Measurements from ENCODE around the gene EXOC3. TPM values are rescaled to one million over a fixed set of nuclear protein-coding genes. Genes with fewer than 3 reads are reported as not detected.

EXOC3 gene
- total RNA-seq, 4 donors from 2014 or later, result 46.4 to 92.7 (median 60.3) TPM

GRCh38 chr5:460273-460625, 17.3 kb downstream of the EXOC3 start:
- Histone ChIP-seq H3K9me3 (no peaks in the 10 kb centered on the region), H3K27ac (no peak overlapping the region), H3K36me3 (peaks cover 0 to 98% of the 10 kb centered on the region in 2 donors), H3K4me1 (no peaks in the 10 kb centered on the region), H3K4me3 (no peak overlapping the region), H3K27me3 (no peaks in the 10 kb centered on the region)
- ATAC-seq, result no peak
- 74 to 93% methylated on average over 2 to 5 of the region's 8 CpGs for WGBS, 2 donors (ENCODE audit: low coverage in 1 of 2)
- TF ChIP-seq POLR2A (IDR thresholded peaks at IDR 0.05) (no peak), POLR2AphosphoS5 (IDR thresholded peaks at IDR 0.05) (no peak), CTCF (IDR thresholded peaks at IDR 0.05) (no peak), EP300 (IDR thresholded peaks at IDR 0.05) (no peak)

- no peak for TF ChIP-seq CTCF (IDR thresholded peaks at IDR 0.05)
- TF ChIP-seq EP300 (IDR thresholded peaks at IDR 0.05), result no peak
- TF ChIP-seq POLR2A (IDR thresholded peaks at IDR 0.05), result no peak
- TF ChIP-seq POLR2AphosphoS5 (IDR thresholded peaks at IDR 0.05), result no peak
- H3K36me3 ChIP-seq, result peaks cover 0 to 99% of the 10 kb centered on the region in 2 donors
- H3K9me3 ChIP-seq, result no peaks in the 10 kb centered on the region
- H3K27ac ChIP-seq, result no peak overlapping the region
- no peak overlapping the region for H3K4me3 ChIP-seq
- H3K4me1 ChIP-seq, result no peaks in the 10 kb centered on the region
- no peak for ATAC-seq
- H3K27me3 ChIP-seq, result no peaks in the 10 kb centered on the region
- WGBS, 2 donors (ENCODE audit: low coverage in 1 of 2), result 93 to 95% methylated on average over 12 to 16 of the region's 24 CpGs
Measured at GRCh38 chr5:462051-462481, 19.1 kb downstream of the EXOC3 start.

- Histone ChIP-seq H3K27me3 (no peaks in the 10 kb centered on the region), H3K36me3 (peaks cover 0 to 88% of the 10 kb centered on the region in 2 donors), H3K27ac (no peak overlapping the region), H3K4me1 (no peaks in the 10 kb centered on the region), H3K9me3 (no peaks in the 10 kb centered on the region), H3K4me3 (no peak overlapping the region)
- 77 to 81% methylated on average over 7 of the region's 7 CpGs for WGBS, 2 donors (ENCODE audit: low coverage in 1 of 2)
- no peak for ATAC-seq
- no peak for TF ChIP-seq POLR2A (IDR thresholded peaks at IDR 0.05)
- no peak for TF ChIP-seq CTCF (IDR thresholded peaks at IDR 0.05)
- no peak for TF ChIP-seq EP300 (IDR thresholded peaks at IDR 0.05)
- no peak for TF ChIP-seq POLR2AphosphoS5 (IDR thresholded peaks at IDR 0.05)
Measured at GRCh38 chr5:463301-463700, 20.3 kb downstream of the EXOC3 start.

GRCh38 chr5:463952-464351, 21.0 kb downstream of the EXOC3 start:
- Histone ChIP-seq H3K27ac (no peak overlapping the region), H3K4me1 (no peaks in the 10 kb centered on the region), H3K9me3 (no peaks in the 10 kb centered on the region), H3K36me3 (peaks cover 0 to 88% of the 10 kb centered on the region in 2 donors), H3K4me3 (no peak overlapping the region), H3K27me3 (no peaks in the 10 kb centered on the region)
- TF ChIP-seq EP300 (IDR thresholded peaks at IDR 0.05), result no peak
- no peak for TF ChIP-seq CTCF (IDR thresholded peaks at IDR 0.05)
- no peak for TF ChIP-seq POLR2A (IDR thresholded peaks at IDR 0.05)
- no peak for TF ChIP-seq POLR2AphosphoS5 (IDR thresholded peaks at IDR 0.05)
- 64 to 74% methylated on average over 5 to 16 of the region's 18 CpGs for WGBS, 2 donors (ENCODE audit: low coverage in 1 of 2)
- no peak for ATAC-seq

- H3K36me3 ChIP-seq, result peaks cover 0 to 88% of the 10 kb centered on the region in 2 donors
- H3K4me3 ChIP-seq, result no peak overlapping the region
- H3K9me3 ChIP-seq, result no peaks in the 10 kb centered on the region
- H3K4me1 ChIP-seq, result no peaks in the 10 kb centered on the region
- ATAC-seq, result no peak
- H3K27me3 ChIP-seq, result no peaks in the 10 kb centered on the region
- TF ChIP-seq POLR2A (IDR thresholded peaks at IDR 0.05) (no peak), POLR2AphosphoS5 (IDR thresholded peaks at IDR 0.05) (no peak), EP300 (IDR thresholded peaks at IDR 0.05) (no peak), CTCF (IDR thresholded peaks at IDR 0.05) (no peak)
- H3K27ac ChIP-seq, result no peak overlapping the region
- 90 to 94% methylated on average over 2 to 12 of the region's 19 CpGs for WGBS, 2 donors (ENCODE audit: low coverage in 1 of 2)
Measured at GRCh38 chr5:464446-464842, 21.5 kb downstream of the EXOC3 start.

Measured in gastroesophageal sphincter (tissue), 4 donors.